ENCODE data around the gene DOCK2. TPM values are rescaled to one million over a fixed set of nuclear protein-coding genes. Genes with fewer than 3 reads are reported as not detected.

Gene DOCK2
- total RNA-seq, 1 donor from 2014 or later, result 6.5 TPM

- no peak overlapping the region for H3K4me3 Mint-ChIP-seq (ENCODE audit: unreplicated experiment)
These were observed 371.3 kb downstream of the DOCK2 start for GRCh38 chr5:170008376-170008775.

GRCh38 chr5:170010595-170010994 is 373.5 kb downstream of the DOCK2 start:
- Mint-ChIP-seq H3K4me1 (ENCODE audit: unreplicated experiment) (peaks cover 30% of the 10 kb centered on the region), H3K27me3 (ENCODE audit: unreplicated experiment) (no peaks in the 10 kb centered on the region), H3K36me3 (ENCODE audit: low read depth, unreplicated experiment) (no peaks in the 10 kb centered on the region), H3K9me3 (ENCODE audit: unreplicated experiment) (no peaks in the 10 kb centered on the region), H3K4me3 (ENCODE audit: unreplicated experiment) (no peak overlapping the region), H3K27ac (ENCODE audit: unreplicated experiment) (no peak overlapping the region)
- no peak for TF ChIP-seq CTCF (IDR thresholded peaks at IDR 0.05; ENCODE audit: unreplicated experiment)
- DNase-seq (ENCODE audit: low spot score), result no peak

More at GRCh38 chr5:170008376-170008775, 371.3 kb downstream of the DOCK2 start:
- H3K9me3 Mint-ChIP-seq (ENCODE audit: unreplicated experiment), result no peaks in the 10 kb centered on the region
- no peak overlapping the region for H3K27ac Mint-ChIP-seq (ENCODE audit: unreplicated experiment)
- no peaks in the 10 kb centered on the region for H3K36me3 Mint-ChIP-seq (ENCODE audit: low read depth, unreplicated experiment)
- TF ChIP-seq CTCF (IDR thresholded peaks at IDR 0.05; ENCODE audit: unreplicated experiment), result no peak
- no peak for DNase-seq (ENCODE audit: low spot score)
- H3K27me3 Mint-ChIP-seq (ENCODE audit: unreplicated experiment), result no peaks in the 10 kb centered on the region
- H3K4me1 Mint-ChIP-seq (ENCODE audit: unreplicated experiment), result peaks cover 27% of the 10 kb centered on the region

- TF ChIP-seq CTCF (IDR thresholded peaks at IDR 0.05; ENCODE audit: unreplicated experiment), result no peak
- Mint-ChIP-seq H3K4me1 (ENCODE audit: unreplicated experiment) (peaks cover 31% of the 10 kb centered on the region), H3K27me3 (ENCODE audit: unreplicated experiment) (peaks cover 1% of the 10 kb centered on the region), H3K4me3 (ENCODE audit: unreplicated experiment) (no peak overlapping the region), H3K27ac (ENCODE audit: unreplicated experiment) (no peak overlapping the region), H3K9me3 (ENCODE audit: unreplicated experiment) (no peaks in the 10 kb centered on the region), H3K36me3 (ENCODE audit: low read depth, unreplicated experiment) (no peaks in the 10 kb centered on the region)
- DNase-seq (ENCODE audit: low spot score), result no peak
These were observed 374.7 kb downstream of the DOCK2 start for GRCh38 chr5:170011751-170012150.

GRCh38 chr5:170012622-170013021 is 375.5 kb downstream of the DOCK2 start:
- no peak overlapping the region for H3K4me3 Mint-ChIP-seq (ENCODE audit: unreplicated experiment)
- no peak overlapping the region for H3K27ac Mint-ChIP-seq (ENCODE audit: unreplicated experiment)
- no peaks in the 10 kb centered on the region for H3K9me3 Mint-ChIP-seq (ENCODE audit: unreplicated experiment)
- peaks cover 1% of the 10 kb centered on the region for H3K27me3 Mint-ChIP-seq (ENCODE audit: unreplicated experiment)
- TF ChIP-seq CTCF (IDR thresholded peaks at IDR 0.05; ENCODE audit: unreplicated experiment), result no peak
- H3K36me3 Mint-ChIP-seq (ENCODE audit: low read depth, unreplicated experiment), result no peaks in the 10 kb centered on the region
- DNase-seq (ENCODE audit: low spot score), result no peak
- peaks cover 31% of the 10 kb centered on the region for H3K4me1 Mint-ChIP-seq (ENCODE audit: unreplicated experiment)

- no peaks in the 10 kb centered on the region for H3K9me3 Mint-ChIP-seq (ENCODE audit: unreplicated experiment)
- no peak for TF ChIP-seq CTCF (IDR thresholded peaks at IDR 0.05; ENCODE audit: unreplicated experiment)
- H3K27ac Mint-ChIP-seq (ENCODE audit: unreplicated experiment), result no peak overlapping the region
- peaks cover 5% of the 10 kb centered on the region for H3K4me1 Mint-ChIP-seq (ENCODE audit: unreplicated experiment)
- no peak overlapping the region for H3K4me3 Mint-ChIP-seq (ENCODE audit: unreplicated experiment)
- H3K27me3 Mint-ChIP-seq (ENCODE audit: unreplicated experiment), result peaks cover 1% of the 10 kb centered on the region
- no peaks in the 10 kb centered on the region for H3K36me3 Mint-ChIP-seq (ENCODE audit: low read depth, unreplicated experiment)
- no peak for DNase-seq (ENCODE audit: low spot score)
These were observed 383.3 kb downstream of the DOCK2 start for GRCh38 chr5:170020423-170020822.

Measured in endothelial cell (in vitro differentiated cells).